Measurements from ENCODE around the gene SRSF1. TPM values are rescaled to one million over a fixed set of nuclear protein-coding genes. Genes with fewer than 3 reads are reported as not detected.

Gene SRSF1
- total and polyA plus RNA-seq, 4 donors = 52.3 to 201 (median 114) TPM

DNA sequence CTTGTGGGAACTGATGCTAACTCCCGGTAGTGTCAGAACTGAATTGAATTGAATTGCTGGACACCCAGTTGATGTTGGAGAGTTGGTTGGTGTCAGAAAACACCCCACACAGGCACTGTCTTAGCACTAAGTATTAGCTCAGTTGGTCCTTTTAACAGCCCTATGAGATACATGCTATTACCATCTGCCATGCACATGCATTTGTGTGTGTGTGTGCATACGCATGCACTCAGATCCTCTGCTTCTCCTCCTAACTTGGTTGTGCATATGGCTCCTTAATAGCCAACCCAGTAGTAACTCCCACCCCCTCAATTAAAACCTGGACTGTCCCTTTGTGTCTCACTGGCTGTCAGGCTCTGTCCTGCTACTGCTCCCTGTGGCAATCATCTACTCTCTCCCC is 43.9 kb upstream of the SRSF1 start:
- H3K27me3 ChIP-seq (ENCODE audit: control insufficient read depth in 4 of 4, insufficient read depth in 4 of 4, low read length in 3 of 4) = no peaks in the 10 kb centered on the region
- H3K4me3 ChIP-seq (ENCODE audit: low read depth in 1 of 3, low read length in 3 of 3) = no peak overlapping the region
- no peak overlapping the region for H3K9ac ChIP-seq (ENCODE audit: low read depth in 1 of 2, low read length in 2 of 2)
- H3K9me3 ChIP-seq (ENCODE audit: control insufficient read depth in 4 of 4, low read length in 3 of 4) = no peaks in the 10 kb centered on the region
- TF ChIP-seq JUND (IDR thresholded peaks at IDR 0.05) (no peak), RAD21 (IDR thresholded peaks at IDR 0.05) (no peak), YY1 (IDR thresholded peaks at IDR 0.05) (no peak), GABPA (IDR thresholded peaks at IDR 0.05 in 1 of 2, conservative IDR thresholded peaks at IDR 0.05 in 1 of 2) (no peak), RXRA (IDR thresholded peaks at IDR 0.05) (no peak), FOXA2 (IDR thresholded peaks at IDR 0.05) (no peak), EGR1 (IDR thresholded peaks at IDR 0.05; ENCODE audit: low read depth in 2 of 2) (no peak), HNF4G (IDR thresholded peaks at IDR 0.05) (no peak), HNF4A (conservative IDR thresholded peaks at IDR 0.05) (no peak), FOXA1 (IDR thresholded peaks at IDR 0.05) (no peak), TAF1 (conservative IDR thresholded peaks at IDR 0.05) (no peak), SP1 (IDR thresholded peaks at IDR 0.05) (no peak), ATF3 (IDR thresholded peaks at IDR 0.05) (no peak), NR2F2 (IDR thresholded peaks at IDR 0.05) (no peak), REST (IDR thresholded peaks at IDR 0.05) (no peak)
- TF ChIP-seq, protein P1, sequence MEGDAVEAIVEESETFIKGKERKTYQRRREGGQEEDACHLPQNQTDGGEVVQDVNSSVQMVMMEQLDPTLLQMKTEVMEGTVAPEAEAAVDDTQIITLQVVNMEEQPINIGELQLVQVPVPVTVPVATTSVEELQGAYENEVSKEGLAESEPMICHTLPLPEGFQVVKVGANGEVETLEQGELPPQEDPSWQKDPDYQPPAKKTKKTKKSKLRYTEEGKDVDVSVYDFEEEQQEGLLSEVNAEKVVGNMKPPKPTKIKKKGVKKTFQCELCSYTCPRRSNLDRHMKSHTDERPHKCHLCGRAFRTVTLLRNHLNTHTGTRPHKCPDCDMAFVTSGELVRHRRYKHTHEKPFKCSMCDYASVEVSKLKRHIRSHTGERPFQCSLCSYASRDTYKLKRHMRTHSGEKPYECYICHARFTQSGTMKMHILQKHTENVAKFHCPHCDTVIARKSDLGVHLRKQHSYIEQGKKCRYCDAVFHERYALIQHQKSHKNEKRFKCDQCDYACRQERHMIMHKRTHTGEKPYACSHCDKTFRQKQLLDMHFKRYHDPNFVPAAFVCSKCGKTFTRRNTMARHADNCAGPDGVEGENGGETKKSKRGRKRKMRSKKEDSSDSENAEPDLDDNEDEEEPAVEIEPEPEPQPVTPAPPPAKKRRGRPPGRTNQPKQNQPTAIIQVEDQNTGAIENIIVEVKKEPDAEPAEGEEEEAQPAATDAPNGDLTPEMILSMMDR (IDR thresholded peaks at IDR 0.05; ENCODE audit: low read depth, low read length, missing input control) = no peak
- TF ChIP-seq, protein P2, sequence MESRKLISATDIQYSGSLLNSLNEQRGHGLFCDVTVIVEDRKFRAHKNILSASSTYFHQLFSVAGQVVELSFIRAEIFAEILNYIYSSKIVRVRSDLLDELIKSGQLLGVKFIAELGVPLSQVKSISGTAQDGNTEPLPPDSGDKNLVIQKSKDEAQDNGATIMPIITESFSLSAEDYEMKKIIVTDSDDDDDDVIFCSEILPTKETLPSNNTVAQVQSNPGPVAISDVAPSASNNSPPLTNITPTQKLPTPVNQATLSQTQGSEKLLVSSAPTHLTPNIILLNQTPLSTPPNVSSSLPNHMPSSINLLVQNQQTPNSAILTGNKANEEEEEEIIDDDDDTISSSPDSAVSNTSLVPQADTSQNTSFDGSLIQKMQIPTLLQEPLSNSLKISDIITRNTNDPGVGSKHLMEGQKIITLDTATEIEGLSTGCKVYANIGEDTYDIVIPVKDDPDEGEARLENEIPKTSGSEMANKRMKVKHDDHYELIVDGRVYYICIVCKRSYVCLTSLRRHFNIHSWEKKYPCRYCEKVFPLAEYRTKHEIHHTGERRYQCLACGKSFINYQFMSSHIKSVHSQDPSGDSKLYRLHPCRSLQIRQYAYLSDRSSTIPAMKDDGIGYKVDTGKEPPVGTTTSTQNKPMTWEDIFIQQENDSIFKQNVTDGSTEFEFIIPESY (IDR thresholded peaks at IDR 0.05) = no peak
- TF ChIP-seq, protein P3, sequence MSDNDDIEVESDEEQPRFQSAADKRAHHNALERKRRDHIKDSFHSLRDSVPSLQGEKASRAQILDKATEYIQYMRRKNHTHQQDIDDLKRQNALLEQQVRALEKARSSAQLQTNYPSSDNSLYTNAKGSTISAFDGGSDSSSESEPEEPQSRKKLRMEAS (IDR thresholded peaks at IDR 0.05) = no peak
- no peaks in the 10 kb centered on the region for H3K36me3 ChIP-seq (ENCODE audit: control insufficient read depth in 4 of 4, insufficient read depth in 3 of 4, low read depth in 1 of 4, low read length in 3 of 4)
- H3K27ac ChIP-seq (ENCODE audit: low read depth in 1 of 2, low read length in 2 of 2) = no peak overlapping the region
- H3K4me1 ChIP-seq (ENCODE audit: control insufficient read depth in 4 of 4, insufficient read depth in 4 of 4, low read length in 3 of 4) = peaks cover 0 to 8% (median 3%) of the 10 kb centered on the region in 4 donors
- 94% methylated on average over 2 of the region's 2 CpGs for WGBS
- no peak for DNase-seq (ENCODE audit: low spot score)

All from liver (tissue), 9 donors.